Vagina (tissue), 2 donors: ENCODE data around the gene NCAPG.

ENCODE experiments used
- POLR2A ChIP-seq, 2 donors: fragments of 450-650 bp; IDR thresholded peaks; one replicate each; pipeline ENCODE4 v1.6.1; 2017; ENCODE audit warnings: antibody characterized with exemption in 2 of 2, mild to moderate bottlenecking in 2 of 2, moderate library complexity in 2 of 2
- POLR2AphosphoS5 ChIP-seq, 2 donors: sonication (generic); formaldehyde crosslinking; IDR thresholded peaks; one replicate each; pipeline ENCODE4 v1.9.0; 2017; ENCODE audit warnings: antibody characterized with exemption in 2 of 2, mild to moderate bottlenecking in 2 of 2, low read depth in 1 of 2; ENCODE audit not compliant: insufficient read depth in 1 of 2
- TF ChIP-seq, protein P1 (sequence below), 3 experiments: fragments of 450-650 bp in 2 of 3; fragments of 200-600 bp in 1 of 3; sonication (generic) in 1 of 3; IDR thresholded peaks; one replicate each; pipeline ENCODE4 v1.5.1; 2017 to 2019; ENCODE audit warnings: antibody characterized with exemption in 3 of 3, mild to moderate bottlenecking in 2 of 3, moderate library complexity in 2 of 3

DNA sequence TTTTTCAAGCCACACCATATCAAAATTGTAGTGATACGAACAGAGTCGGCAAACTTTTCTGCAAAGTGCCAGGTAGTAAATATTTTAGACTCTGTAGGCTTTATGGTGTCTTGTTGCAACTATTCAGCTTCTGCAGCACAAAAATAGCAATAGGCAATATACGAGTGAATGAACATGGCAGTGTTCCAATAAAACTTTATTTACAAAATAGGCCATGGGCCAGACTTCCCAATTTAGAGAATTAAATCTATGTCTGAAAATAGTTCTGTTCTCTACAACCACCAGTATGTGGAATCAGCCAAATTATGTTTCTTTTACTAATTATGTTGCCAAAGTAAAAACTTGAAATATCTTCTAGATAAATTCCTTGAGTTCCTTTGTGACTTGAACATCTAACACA lies 56.5 kb downstream of the NCAPG start:
- TF ChIP-seq, protein P1, sequence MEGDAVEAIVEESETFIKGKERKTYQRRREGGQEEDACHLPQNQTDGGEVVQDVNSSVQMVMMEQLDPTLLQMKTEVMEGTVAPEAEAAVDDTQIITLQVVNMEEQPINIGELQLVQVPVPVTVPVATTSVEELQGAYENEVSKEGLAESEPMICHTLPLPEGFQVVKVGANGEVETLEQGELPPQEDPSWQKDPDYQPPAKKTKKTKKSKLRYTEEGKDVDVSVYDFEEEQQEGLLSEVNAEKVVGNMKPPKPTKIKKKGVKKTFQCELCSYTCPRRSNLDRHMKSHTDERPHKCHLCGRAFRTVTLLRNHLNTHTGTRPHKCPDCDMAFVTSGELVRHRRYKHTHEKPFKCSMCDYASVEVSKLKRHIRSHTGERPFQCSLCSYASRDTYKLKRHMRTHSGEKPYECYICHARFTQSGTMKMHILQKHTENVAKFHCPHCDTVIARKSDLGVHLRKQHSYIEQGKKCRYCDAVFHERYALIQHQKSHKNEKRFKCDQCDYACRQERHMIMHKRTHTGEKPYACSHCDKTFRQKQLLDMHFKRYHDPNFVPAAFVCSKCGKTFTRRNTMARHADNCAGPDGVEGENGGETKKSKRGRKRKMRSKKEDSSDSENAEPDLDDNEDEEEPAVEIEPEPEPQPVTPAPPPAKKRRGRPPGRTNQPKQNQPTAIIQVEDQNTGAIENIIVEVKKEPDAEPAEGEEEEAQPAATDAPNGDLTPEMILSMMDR (IDR thresholded peaks at IDR 0.05), result no peak
- TF ChIP-seq POLR2A (IDR thresholded peaks at IDR 0.05) (no peak), POLR2AphosphoS5 (IDR thresholded peaks at IDR 0.05; ENCODE audit: insufficient read depth in 1 of 2, low read depth in 1 of 2) (no peak)
